ENCODE results near the gene SYTL5.

The SYTL5 gene

GRCh38 chrX:38150993-38151392, 144.6 kb downstream of the SYTL5 start:
- no peak for DNase-seq

DNA sequence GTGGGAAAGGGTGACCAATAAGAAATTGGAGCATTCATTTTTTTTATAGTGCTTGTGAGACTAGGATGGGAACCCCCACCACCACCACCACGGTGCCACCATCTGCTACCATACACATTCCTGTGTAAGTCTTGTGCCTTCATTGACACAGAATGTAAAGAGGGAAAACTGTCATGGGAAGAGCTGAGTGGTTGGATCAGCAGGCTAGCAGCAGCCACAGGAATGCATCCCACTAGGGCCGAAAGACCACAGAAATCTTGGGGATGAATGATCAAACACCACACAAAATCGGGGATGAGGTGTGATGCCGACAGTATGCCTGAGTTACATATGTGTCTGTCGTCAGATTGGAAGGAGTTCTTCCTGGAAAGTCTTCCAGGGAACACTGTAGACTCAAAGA, 145.1 kb downstream of the SYTL5 start:
- no peak for DNase-seq

DNA sequence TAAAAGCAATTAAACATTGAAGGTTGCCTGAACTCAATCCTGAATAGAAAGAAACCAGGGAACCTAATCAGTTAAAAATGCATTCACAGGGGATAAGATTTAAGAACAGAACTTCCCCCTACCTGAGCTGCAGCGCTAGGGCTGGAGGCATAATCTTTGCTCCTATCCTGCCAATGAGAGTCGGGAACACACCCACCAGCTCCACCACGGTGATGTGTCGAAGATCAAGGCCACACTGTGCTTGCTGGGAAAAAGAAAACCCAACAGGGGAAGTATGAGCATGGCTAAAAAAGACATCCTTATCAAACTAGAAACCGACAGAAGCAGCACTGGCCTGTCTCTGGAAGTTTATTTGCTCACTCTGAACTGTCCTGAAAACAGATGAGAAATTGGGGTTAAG, 148.0 kb downstream of the SYTL5 start:
- no peak for DNase-seq

- no peak for DNase-seq
Observed at GRCh38 chrX:38154818-38155217, 148.5 kb downstream of the SYTL5 start.

- no peak for DNase-seq
Observed at GRCh38 chrX:38156838-38157237, 150.5 kb downstream of the SYTL5 start.

DNA sequence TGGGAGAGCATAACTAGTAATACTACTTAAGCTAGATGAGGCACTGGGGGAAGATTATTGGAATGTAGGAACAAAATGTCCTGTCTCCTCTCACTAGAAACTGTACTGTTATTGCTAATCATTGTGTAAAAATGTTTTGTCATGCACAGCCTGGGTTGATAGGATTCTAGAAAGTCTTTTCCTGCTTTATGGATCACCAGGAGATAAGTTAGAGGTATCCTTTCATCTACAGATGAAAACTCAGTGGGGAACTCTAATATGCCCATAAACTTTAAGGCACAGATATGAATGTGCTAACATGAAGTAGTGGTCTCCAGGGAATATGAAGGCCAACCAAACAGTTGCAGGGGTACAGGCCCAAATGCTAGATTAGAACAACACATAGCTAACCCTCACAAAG, 156.8 kb downstream of the SYTL5 start:
- DNase-seq: no peak

GRCh38 chrX:38165023-38165422, 158.7 kb downstream of the SYTL5 start:
- no peak for DNase-seq

DNA sequence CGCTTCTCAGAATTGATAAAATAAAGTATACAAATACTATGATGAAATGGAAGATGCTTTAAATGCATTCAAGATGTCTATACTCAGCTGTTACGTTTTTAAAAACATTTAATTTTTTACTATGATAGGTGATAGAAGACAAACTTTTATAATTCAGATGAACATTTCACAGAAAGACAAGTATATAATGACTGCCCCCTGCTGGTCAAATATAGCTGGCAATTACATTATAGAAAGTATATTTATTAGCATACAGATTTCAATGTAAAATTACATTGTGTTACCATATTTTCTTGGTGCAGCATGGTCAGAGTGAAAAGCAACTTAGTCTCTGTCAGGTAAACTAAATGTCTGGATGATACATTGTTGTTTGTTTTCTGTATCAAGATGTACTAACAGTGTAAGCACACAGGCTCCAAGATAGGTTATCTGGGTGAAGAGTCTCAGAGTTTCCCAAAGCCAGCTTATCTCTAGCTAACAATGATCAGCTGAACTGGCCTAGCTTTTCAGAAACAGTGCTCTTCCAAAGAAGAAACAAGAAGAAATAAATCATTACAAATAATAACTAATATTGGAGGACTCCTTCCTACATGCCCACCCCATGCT, 160.2 kb downstream of the SYTL5 start:
- peak; percentile 1 to 33 for DNase-seq

DNA sequence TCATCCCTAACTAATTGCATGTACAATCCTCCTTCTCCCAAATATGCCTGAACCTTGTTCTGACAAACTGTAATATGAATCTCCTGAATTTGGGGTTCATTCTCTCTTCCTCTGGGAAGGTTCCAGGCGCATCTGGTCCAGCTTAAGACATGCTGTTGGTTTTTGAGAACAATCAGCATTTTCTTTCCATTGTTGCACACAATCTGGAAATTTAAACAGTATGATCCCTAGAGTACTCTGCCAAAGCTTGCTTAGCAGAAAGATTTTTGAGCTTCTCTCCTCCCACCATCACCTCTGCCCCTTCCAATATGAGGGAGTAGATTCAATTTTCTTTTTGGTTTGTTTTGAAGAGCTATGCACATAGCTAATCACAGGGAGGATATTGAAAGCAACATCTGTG, 164.2 kb downstream of the SYTL5 start:
- DNase-seq: no peak

GRCh38 chrX:38172596-38172995, 166.2 kb downstream of the SYTL5 start:
- DNase-seq: no peak

DNA sequence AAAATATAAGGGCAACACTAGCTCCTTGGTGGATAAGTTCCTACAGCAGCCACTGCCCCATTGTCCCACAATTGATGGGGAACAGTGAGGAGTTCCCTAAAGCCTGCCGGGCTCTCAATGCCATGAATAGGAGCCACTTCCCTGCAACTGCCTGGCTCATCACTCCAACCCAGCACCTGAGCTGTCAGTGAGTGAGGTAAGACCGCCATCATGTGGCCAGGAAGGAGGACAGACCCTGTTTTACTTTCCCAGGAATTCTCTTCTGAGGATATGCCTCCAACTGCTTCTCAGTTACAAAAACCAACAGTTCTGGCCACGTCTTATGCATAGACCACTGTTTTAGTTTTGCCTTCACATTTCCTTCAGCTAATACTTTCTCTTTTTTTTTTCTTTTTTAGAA, 168.8 kb downstream of the SYTL5 start:
- DNase-seq: peak in 1 of 2 donors; percentile 2

DNA sequence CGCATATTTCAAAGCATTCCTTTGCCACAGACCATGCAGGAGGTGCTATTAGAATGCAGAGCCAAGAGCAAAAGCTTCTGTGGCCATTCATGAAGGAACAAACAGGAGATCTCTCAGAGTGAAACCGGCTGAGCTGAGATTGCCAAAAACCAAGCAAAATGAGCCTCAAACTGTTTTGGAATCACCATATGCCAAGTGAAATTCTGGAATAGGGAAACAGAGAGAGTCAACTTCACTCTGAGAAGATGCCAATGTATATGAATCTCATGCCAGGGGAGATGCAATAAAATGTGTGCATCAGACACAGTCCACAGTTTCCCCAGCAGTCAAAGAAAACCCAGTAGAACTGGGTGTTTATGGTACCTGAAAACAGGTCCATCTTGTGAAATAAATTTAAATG, 172.0 kb downstream of the SYTL5 start:
- DNase-seq: no peak

Measured in inflammatory macrophage (primary cell).